ENCODE results near the gene SPTBN5.

DNA sequence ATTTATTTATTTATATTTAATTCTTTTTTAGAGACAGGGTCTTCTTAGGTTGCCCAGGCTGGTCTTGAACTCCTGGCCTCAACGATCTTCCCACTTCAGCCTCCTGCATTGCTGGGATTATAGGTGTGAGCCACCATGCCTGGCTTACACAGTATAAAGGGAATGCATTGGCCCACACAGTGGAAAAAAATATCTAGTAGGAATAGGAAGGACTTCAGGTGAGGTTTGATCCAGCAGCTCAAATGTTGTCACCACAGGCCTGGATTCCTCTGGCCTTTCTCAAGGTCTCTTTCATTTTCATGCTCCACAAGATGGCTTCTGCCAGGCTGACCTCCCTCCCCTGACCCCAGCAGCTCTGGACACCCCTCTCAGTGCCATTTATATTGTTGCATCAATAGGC lies 2.1 kb upstream of the SPTBN5 start:
- TF ChIP-seq PATZ1 (CRISPR knock-in tag; IDR thresholded peaks at IDR 0.05; ENCODE audit: borderline replicate concordance), result no peak
- TF ChIP-seq POU6F1 (CRISPR knock-in tag; IDR thresholded peaks at IDR 0.05; ENCODE audit: borderline replicate concordance, low read depth), result no peak
- TF ChIP-seq SNAI2 (CRISPR knock-in tag; IDR thresholded peaks at IDR 0.05), result no peak
- TF ChIP-seq PPARA (CRISPR knock-in tag; IDR thresholded peaks at IDR 0.05; ENCODE audit: borderline replicate concordance), result no peak
- TF ChIP-seq ARNTL (CRISPR knock-in tag; IDR thresholded peaks at IDR 0.05; ENCODE audit: borderline replicate concordance, low read depth), result no peak
- TF ChIP-seq ZNF70 (CRISPR knock-in tag; IDR thresholded peaks at IDR 0.05), result no peak
- TF ChIP-seq RARB (CRISPR knock-in tag; IDR thresholded peaks at IDR 0.05), result no peak
- no peak for TF ChIP-seq ZC3H10 (CRISPR knock-in tag; IDR thresholded peaks at IDR 0.05)
- TF ChIP-seq ISL1 (CRISPR knock-in tag; IDR thresholded peaks at IDR 0.05), result no peak
- TF ChIP-seq CSDC2 (CRISPR knock-in tag; IDR thresholded peaks at IDR 0.05), result no peak
- TF ChIP-seq CREB5 (CRISPR knock-in tag; IDR thresholded peaks at IDR 0.05; ENCODE audit: low read depth), result no peak
- TF ChIP-seq, protein P1, sequence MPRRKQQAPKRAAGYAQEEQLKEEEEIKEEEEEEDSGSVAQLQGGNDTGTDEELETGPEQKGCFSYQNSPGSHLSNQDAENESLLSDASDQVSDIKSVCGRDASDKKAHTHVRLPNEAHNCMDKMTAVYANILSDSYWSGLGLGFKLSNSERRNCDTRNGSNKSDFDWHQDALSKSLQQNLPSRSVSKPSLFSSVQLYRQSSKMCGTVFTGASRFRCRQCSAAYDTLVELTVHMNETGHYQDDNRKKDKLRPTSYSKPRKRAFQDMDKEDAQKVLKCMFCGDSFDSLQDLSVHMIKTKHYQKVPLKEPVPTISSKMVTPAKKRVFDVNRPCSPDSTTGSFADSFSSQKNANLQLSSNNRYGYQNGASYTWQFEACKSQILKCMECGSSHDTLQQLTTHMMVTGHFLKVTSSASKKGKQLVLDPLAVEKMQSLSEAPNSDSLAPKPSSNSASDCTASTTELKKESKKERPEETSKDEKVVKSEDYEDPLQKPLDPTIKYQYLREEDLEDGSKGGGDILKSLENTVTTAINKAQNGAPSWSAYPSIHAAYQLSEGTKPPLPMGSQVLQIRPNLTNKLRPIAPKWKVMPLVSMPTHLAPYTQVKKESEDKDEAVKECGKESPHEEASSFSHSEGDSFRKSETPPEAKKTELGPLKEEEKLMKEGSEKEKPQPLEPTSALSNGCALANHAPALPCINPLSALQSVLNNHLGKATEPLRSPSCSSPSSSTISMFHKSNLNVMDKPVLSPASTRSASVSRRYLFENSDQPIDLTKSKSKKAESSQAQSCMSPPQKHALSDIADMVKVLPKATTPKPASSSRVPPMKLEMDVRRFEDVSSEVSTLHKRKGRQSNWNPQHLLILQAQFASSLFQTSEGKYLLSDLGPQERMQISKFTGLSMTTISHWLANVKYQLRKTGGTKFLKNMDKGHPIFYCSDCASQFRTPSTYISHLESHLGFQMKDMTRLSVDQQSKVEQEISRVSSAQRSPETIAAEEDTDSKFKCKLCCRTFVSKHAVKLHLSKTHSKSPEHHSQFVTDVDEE (CRISPR knock-in tag; IDR thresholded peaks at IDR 0.05), result no peak
- TF ChIP-seq ZNF565 (CRISPR knock-in tag; conservative IDR thresholded peaks at IDR 0.05; ENCODE audit: low read depth), result no peak
- TF ChIP-seq GLIS3 (CRISPR knock-in tag; IDR thresholded peaks at IDR 0.05), result no peak
